ENCODE results near the gene DTX1. TPM values are rescaled to one million over a fixed set of nuclear protein-coding genes. Genes with fewer than 3 reads are reported as not detected.
A peak's percentile ranks its signal among the peaks of the same experiment; 100 is the strongest.

DTX1 gene
- total RNA-seq, 3 donors from 2014 or later, result 7.9 to 46.6 (median 20.0) TPM

DNA sequence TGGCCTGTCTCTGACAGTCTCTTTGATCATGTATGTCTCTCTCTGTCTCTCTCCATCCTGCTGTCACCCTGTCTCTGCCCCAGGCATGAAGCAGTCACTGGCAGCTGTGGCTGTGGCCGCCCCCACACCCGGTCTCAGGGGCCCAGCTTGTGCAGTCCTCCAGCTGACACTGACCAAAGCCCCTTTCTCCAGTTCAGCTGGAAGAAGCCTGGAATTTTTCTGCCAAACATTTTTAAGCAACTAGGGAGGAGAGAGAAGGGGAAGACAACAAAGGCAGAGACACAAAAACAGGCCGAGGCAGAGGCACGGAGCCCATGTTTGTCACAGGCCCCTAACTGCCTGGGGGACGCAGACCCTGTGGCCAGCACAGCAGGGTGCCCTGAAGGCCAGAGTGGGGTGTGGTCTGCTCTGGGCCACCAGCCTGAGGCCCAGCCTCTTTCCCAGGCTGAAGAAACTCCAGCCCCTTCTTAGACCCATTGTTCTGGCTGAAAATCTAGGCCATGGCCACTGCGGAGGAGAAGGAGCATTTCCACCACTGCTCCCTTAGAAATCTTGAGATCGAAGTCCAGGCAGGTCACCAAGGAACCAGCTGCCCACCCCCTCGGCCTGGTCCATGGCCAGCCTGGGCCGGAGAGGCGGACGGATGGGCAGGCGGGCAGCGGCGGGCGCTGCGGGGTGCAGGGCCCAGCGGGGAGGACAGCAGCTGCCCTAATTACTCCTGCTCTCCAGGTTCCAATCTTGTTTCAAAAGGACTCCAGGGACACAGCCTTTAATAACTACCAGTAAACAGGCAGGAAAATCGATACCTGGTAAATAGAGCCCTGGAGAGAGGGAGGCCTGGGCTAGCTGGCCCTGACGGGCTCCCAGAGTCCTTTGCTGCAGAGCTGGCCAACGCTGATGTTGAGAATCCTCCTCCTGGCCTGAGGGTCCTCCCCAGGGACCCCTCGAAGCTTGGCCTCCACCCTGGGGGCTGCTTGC lies 14.9 kb downstream of the DTX1 start:
- intact Hi-C loops (cut with DNase I; ENCODE audit: low total_unique reads), result no loop called here
- TF ChIP-seq, protein P1, sequence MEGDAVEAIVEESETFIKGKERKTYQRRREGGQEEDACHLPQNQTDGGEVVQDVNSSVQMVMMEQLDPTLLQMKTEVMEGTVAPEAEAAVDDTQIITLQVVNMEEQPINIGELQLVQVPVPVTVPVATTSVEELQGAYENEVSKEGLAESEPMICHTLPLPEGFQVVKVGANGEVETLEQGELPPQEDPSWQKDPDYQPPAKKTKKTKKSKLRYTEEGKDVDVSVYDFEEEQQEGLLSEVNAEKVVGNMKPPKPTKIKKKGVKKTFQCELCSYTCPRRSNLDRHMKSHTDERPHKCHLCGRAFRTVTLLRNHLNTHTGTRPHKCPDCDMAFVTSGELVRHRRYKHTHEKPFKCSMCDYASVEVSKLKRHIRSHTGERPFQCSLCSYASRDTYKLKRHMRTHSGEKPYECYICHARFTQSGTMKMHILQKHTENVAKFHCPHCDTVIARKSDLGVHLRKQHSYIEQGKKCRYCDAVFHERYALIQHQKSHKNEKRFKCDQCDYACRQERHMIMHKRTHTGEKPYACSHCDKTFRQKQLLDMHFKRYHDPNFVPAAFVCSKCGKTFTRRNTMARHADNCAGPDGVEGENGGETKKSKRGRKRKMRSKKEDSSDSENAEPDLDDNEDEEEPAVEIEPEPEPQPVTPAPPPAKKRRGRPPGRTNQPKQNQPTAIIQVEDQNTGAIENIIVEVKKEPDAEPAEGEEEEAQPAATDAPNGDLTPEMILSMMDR (IDR thresholded peaks at IDR 0.05), result no peak
- no peak for TF ChIP-seq POLR2A (IDR thresholded peaks at IDR 0.05)
- no peak for TF ChIP-seq POLR2AphosphoS5 (IDR thresholded peaks at IDR 0.05)
- Histone ChIP-seq H3K27ac (peak overlapping the region; percentile 43 to 86), H3K4me3 (no peak overlapping the region), H3K4me1 (no peaks in the 10 kb centered on the region), H3K27me3 (no peaks in the 10 kb centered on the region), H3K9me3 (no peaks in the 10 kb centered on the region), H3K36me3 (no peaks in the 10 kb centered on the region)
- no peak for DNase-seq (ENCODE audit: low spot score in 2 of 2)

DNA sequence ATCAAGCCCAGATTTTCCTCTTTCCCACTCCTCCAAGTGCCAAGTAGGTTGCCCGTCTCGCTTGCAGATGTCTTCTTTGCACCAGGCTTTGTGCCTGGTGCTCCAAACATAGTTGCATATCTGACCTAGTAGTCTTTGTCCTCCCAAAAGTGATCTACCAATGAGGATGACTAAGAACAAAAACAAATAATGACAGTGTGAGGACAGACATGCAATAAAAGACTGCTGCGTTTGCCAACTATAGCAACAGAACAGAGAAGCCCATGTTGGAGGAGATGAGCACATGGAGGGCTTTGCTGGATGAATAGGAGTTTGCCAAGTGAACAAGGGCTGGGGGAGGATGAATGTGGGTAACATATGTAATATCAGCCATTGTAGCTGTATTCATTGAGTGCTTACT lies 15.6 kb downstream of the DTX1 start:
- H3K27ac ChIP-seq, result peak overlapping the region; percentile 43 to 86
- no peaks in the 10 kb centered on the region for H3K27me3 ChIP-seq
- TF ChIP-seq, protein P1 (IDR thresholded peaks at IDR 0.05), result no peak
- no peak for TF ChIP-seq POLR2AphosphoS5 (IDR thresholded peaks at IDR 0.05)
- no peak for TF ChIP-seq POLR2A (IDR thresholded peaks at IDR 0.05)
- DNase-seq (ENCODE audit: low spot score in 2 of 2), result no peak
- no peaks in the 10 kb centered on the region for H3K9me3 ChIP-seq
- no peaks in the 10 kb centered on the region for H3K36me3 ChIP-seq
- H3K4me3 ChIP-seq, result no peak overlapping the region
- intact Hi-C loops (cut with DNase I; ENCODE audit: low total_unique reads), result no loop called here
- H3K4me1 ChIP-seq, result no peaks in the 10 kb centered on the region

DNA sequence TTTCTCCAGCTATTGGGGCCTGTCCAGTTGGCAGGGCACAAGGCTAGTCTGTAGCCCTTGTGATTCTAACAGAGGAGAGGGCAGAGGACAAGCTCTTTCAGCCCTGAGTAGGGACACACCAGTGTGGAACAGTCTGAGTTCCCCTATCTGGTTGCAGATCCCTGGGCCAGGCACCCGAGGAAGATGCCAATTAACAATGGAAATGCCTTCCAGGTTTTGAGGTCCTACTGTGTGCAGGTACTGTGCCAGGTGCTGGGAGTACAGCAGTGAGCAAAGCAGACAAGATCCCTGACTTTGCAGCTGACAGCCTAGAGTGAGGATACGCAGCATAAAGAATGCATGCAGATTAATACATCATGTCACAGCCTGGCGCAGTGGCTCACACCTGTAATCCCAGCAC lies 17.1 kb downstream of the DTX1 start:
- H3K27ac ChIP-seq, result no peak overlapping the region

DNA sequence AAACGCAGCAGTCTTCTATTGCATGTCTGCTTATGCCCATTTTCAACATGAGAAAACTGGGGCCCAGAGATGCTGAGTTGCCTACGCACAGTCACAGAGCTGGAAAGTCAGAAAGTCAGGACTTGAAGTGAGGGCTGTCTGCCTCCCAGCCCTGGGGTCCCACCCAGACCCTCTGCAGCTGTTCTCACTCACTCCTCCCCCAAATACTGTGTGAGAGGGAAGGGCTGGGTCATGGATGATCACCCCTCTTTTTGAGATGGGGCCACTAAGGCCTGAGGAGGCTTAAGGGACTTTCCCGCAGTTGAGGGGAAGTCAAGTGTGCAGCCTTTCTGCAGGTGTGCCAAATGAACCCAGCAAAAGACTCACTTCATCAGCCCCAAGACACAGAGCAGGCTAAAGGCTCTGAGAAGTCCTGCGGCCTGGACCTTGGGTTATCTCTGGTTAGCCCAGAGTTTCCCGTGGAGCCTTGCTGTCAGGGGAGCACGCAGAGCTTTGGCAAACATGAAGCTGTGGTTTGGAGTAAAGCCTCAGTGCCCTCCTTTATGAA lies 18.7 kb downstream of the DTX1 start:
- peak overlapping the region in 1 of 2 donors; percentile 12 for H3K27ac ChIP-seq
- no peaks in the 10 kb centered on the region for H3K9me3 ChIP-seq
- DNase-seq (ENCODE audit: low spot score in 2 of 2), result no peak
- H3K27me3 ChIP-seq, result no peaks in the 10 kb centered on the region
- H3K4me1 ChIP-seq, result no peaks in the 10 kb centered on the region
- intact Hi-C loops (cut with DNase I; ENCODE audit: low total_unique reads), result no loop called here
- no peaks in the 10 kb centered on the region for H3K36me3 ChIP-seq
- H3K4me3 ChIP-seq, result no peak overlapping the region
- no peak for TF ChIP-seq POLR2AphosphoS5 (IDR thresholded peaks at IDR 0.05)
- TF ChIP-seq POLR2A (IDR thresholded peaks at IDR 0.05), result no peak
- TF ChIP-seq, protein P1 (IDR thresholded peaks at IDR 0.05), result no peak

More for the DNA sequence above, 17.1 kb downstream of the DTX1 start:
- TF ChIP-seq, protein P1 (IDR thresholded peaks at IDR 0.05), result no peak
- TF ChIP-seq POLR2A (IDR thresholded peaks at IDR 0.05), result no peak
- TF ChIP-seq POLR2AphosphoS5 (IDR thresholded peaks at IDR 0.05), result no peak
- intact Hi-C loops (cut with DNase I; ENCODE audit: low total_unique reads), result no loop called here
- H3K9me3 ChIP-seq, result no peaks in the 10 kb centered on the region
- no peaks in the 10 kb centered on the region for H3K4me1 ChIP-seq
- DNase-seq (ENCODE audit: low spot score in 2 of 2), result no peak
- H3K4me3 ChIP-seq, result no peak overlapping the region
- H3K36me3 ChIP-seq, result no peaks in the 10 kb centered on the region
- no peaks in the 10 kb centered on the region for H3K27me3 ChIP-seq
